GM11168 (cell line): ENCODE measurements around the gene SIM1.
"Not testable (repeated sequence)": the region's sequence is repeated elsewhere in the genome, so short reads cannot be mapped to it uniquely, and the experiment has no call there.

ENCODE experiments used
- in situ Hi-C: fragments of 300-500 bp; cut with MboI; formaldehyde crosslinking; loops from one replicate; pipeline ENCODE4 v1.12.0; 2022; ENCODE audit warnings: low sequenced_read_pairs; ENCODE audit not compliant: unreplicated experiment

The SIM1 gene

GRCh38 chr6:100372326-100373091 lies 92.2 kb downstream of the SIM1 start:
- in situ Hi-C loops: loop anchor here (10.0 kb wide), 1 partner anchor 102 kb away; no protein-coding TSS in a partner anchor

GRCh38 chr6:100371591-100371990 lies 93.1 kb downstream of the SIM1 start:
- in situ Hi-C loops: loop anchor here (10.0 kb wide), 1 partner anchor 103 kb away; no protein-coding TSS in a partner anchor

- in situ Hi-C loops: loop anchor here (10.0 kb wide), 1 partner anchor 105 kb away; no protein-coding TSS in a partner anchor
These were observed 94.5 kb downstream of the SIM1 start for GRCh38 chr6:100370265-100370664.

- in situ Hi-C loops: no loop called here
These were observed 98.3 kb downstream of the SIM1 start for GRCh38 chr6:100366419-100366818.

DNA sequence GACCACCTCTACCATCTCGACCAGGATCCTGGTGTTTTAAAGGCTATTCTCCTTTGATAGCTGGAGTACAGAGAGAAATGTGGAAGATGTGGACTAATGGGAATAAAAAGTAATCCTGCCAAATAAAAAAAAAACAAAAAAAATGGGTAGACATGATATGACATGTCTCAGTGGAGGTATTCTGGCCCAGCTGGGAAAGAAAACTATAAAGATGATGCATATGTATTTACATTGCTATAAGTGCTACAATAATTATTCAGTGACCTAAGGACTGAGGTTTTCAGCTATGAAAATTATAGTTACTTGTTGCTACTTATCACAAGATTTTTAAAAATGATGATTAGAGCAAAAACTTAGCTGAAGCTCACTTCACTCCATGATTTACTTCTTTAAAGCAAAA lies 101.1 kb downstream of the SIM1 start:
- in situ Hi-C loops: no loop called here

- in situ Hi-C loops: not testable (repeated sequence)
These were observed 109.7 kb downstream of the SIM1 start for GRCh38 chr6:100354736-100355641.

GRCh38 chr6:100353276-100354015 lies 111.3 kb downstream of the SIM1 start:
- in situ Hi-C loops: no loop called here

- in situ Hi-C loops: no loop called here
These were observed 114.6 kb downstream of the SIM1 start for GRCh38 chr6:100350139-100350538.

DNA sequence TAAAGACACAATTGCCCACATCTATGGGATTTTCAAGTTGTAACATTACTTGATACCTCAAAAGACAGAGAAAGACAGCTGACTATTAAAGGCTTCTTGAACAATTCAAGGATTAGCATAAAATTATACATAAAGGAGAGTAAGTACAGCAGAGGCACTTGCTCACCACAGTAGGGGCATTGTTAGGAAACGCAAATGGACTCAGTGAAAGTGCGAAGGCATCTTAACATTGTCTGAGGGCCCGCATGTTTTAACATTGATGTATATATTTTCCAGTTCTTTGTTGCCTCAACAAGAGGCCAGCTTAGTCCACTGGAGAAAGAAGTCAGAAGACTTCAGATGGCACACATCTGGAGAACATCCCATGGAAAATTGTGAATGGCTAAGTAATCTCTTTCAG lies 115.4 kb downstream of the SIM1 start:
- in situ Hi-C loops: no loop called here

DNA sequence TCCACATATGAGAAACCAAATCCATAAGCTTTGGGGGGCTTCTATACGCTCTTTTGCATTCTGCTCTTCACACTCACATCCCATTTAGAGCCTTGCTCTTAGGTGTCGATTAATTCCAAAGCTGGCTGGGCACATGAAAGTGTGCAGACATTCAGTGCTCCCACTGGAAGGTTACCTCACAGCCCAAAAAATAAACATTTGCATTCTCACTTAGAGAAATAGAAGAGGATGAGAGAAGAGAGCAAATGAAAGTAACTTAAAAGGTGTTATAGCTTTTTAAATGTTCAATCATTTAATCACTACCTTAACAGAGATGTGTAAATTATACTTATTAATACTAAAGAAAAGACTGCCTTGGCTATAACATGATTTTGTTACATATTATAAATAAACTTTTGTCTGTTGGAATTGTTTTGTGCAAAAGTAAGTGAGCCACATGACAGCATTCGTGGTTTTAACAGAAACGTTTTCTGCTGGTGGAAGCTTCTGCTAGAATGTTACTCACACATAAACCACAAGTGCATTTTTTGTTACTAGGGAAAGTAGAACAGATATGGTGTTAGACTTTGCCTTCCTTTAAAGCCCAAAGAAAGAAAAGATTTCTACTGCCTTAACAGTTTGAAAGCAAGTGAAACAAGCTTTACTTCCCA lies 116.7 kb downstream of the SIM1 start:
- in situ Hi-C loops: no loop called here

DNA sequence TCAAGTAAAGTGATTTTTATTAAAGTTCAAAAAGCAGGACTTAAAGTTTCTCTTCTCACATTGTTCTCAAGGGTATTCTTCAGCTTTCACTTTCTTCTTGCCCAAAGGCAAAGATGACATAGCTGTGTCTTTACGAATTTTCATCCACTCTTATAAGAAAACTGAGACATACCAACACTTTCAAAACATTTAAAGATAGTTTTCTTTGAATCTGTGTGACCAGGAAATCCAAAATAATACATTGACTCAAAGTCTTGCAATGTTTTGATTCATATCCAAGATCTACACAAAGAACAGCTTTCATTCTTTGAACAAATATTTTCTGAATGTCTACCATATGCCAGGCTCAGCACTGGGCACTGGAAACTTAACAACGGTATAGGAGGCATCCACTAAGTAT lies 117.9 kb downstream of the SIM1 start:
- in situ Hi-C loops: no loop called here

- in situ Hi-C loops: no loop called here
These were observed 118.5 kb downstream of the SIM1 start for GRCh38 chr6:100346203-100346602.

DNA sequence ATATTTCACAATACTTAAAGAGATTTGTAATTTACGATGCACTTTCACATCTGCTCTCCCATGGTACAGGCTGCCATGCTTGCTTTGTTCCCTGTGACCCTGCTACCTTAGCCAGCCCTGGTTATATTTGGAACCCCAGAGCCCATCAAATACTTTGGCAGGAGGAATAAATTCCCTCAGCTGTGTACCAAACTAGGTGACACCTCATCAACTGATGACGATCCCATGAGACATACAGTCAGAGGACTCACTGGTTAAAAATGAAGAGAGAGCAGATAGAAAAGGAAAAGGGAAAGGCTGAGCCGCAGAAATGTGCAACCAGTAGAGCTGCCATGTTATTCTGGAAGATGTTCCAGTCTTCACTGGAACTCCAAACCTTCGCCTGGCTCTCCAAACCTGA lies 120.0 kb downstream of the SIM1 start:
- in situ Hi-C loops: no loop called here

GRCh38 chr6:100344321-100344720 lies 120.4 kb downstream of the SIM1 start:
- in situ Hi-C loops: no loop called here

DNA sequence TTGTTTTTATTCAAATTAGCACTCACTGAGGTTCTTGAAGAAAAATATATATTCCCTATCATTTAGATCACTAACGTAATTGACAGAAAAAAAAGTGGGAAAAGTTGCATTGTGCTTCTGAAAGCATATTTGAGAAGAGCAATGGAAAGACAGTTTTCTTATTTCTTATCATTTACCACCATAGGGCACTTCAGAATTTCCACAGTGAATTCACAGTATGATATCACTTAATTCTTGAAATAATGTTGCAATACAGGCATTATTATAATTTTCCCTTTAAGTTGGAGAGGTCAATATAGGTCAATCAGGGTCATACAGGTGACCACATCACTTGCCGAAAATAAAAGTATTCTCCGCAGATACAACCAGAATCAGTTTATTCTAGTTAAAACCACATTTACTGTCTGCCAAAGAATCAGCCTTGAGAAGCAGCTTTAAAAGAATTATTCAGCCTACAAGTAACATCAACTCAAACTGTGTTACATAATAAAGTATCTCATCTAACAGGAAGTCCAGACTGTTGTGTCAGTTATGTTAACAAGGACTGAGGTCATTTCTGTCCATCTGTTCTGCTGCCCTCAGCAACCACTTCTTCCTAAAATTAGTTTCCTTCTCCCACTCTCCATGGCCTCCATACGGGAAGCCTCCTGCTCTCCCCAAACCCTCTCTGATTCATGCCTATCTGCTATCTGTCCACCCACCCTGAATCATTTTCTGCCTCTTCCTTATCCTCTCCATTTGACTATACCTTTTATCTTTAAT lies 121.2 kb downstream of the SIM1 start:
- in situ Hi-C loops: no loop called here

DNA sequence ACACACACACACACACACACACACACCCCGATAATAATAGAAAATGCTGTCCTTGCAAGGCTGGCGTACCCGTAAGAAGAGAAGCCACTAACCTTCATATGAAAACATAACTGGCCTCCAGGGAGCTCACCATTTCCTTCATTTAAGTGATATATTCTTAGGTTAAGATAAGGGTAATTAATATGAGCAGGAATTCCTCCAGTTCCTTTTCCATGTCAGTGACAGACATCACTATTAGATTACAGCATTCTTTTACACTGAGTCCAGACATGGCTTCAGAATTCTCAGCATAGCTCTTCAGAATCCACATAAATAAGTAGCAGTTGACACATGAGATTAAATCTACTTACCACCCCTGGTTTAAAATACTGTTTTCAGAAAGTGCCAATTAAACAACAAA lies 121.9 kb downstream of the SIM1 start:
- in situ Hi-C loops: no loop called here

GRCh38 chr6:100339574-100340255 lies 125.0 kb downstream of the SIM1 start:
- in situ Hi-C loops: no loop called here

DNA sequence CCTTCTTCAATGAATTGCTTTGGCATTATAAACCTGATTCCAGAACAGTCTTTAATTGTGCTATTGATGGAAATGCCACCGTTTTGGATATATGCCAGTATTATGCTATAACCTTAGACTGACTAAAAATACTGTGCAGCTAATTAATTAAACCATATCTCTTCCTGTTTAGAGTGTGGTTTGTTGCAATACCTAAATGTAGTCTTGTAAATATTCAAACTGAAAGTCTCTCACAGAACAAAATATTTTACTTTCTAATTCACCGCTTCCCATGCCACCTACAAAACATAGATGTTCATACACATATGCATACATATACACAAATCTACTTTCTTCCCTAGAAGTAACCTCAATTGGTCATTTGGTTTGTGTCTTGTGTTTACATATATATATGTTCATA lies 126.6 kb downstream of the SIM1 start:
- in situ Hi-C loops: no loop called here

GRCh38 chr6:100336876-100337275 lies 127.8 kb downstream of the SIM1 start:
- in situ Hi-C loops: no loop called here
